LHCN-M2 (cell line): Measurements from ENCODE around the gene WFDC6. TPM values are rescaled to one million over a fixed set of nuclear protein-coding genes. Genes with fewer than 3 reads are reported as not detected.

ENCODE experiments used
- DNase-seq: peaks from one replicate; pipeline ENCODE4 v3.0.0-alpha.2; 2012; ENCODE audit warnings: low read depth
- total RNA-seq: library from RNA; depleted of rRNA; stranded (reverse); fragments of >200 nt; gene quantifications from 2 replicates; pipeline ENCODE4 v1.2.3, GENCODE V29; 2014

Gene WFDC6
- total RNA-seq, 1 experiment from 2014 or later, result not detected

DNA sequence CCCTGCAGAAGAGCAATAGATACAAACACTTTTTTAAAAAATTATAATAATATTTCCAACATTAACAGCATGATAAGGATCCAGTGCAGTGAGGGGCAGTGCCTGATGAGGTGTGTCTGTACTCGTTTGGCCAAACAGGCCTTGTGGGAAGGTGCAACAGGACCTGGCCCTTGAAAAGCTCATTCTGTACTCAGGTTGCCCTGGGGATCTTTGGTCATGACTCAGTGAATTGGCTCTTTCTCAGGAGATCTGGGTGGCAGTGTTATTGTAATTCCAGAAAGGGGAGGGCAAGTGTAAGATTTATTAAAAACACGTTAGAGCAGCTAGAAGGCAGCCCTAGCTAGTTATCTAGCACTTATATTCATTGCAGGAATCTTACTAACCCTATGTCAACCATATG, 21.0 kb downstream of the WFDC6 start:
- DNase-seq, result no peak

DNA sequence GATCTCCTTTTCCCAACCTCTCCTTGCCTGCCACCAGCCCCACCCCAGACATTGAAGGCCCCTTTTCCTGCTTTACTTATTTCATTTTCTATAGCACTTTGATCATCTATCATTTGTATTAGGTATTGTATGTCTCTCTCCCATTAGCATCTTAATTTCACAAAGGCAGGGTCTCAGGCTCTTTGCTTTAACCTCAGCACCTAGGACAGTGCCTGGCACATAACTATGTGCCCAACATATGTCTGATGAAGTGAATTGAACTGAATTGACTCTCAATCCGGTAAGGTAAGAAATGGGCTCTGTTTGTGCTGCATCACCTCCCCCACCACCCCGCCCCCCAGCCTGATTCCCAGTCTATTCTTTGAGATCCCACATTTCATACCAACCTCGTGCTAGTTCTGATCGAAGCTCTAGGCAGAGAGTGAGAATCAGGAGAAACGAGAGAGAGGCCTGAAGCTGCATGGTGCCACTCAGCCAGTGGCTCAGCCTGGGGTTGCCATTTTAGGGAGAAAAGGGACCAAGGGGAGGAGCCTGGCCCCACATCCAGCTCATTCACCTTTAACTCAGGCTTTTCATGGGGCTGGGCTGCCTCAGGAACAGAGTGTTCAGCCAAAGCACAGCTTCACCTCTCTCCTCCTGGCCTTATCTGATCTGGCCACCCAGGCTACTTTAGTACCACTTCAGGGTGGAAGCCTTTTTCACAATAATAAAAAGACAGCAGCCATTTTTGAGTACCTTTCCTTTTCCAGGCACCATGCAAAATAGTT, 24.0 kb downstream of the WFDC6 start, which contains the start of gene SPINT3:
SPINT3 (minus strand) TSS at position 476 of the 767 bp plus-strand sequence; CDS start at position 462, 14 bp downstream.
- DNase-seq, result no peak

DNA sequence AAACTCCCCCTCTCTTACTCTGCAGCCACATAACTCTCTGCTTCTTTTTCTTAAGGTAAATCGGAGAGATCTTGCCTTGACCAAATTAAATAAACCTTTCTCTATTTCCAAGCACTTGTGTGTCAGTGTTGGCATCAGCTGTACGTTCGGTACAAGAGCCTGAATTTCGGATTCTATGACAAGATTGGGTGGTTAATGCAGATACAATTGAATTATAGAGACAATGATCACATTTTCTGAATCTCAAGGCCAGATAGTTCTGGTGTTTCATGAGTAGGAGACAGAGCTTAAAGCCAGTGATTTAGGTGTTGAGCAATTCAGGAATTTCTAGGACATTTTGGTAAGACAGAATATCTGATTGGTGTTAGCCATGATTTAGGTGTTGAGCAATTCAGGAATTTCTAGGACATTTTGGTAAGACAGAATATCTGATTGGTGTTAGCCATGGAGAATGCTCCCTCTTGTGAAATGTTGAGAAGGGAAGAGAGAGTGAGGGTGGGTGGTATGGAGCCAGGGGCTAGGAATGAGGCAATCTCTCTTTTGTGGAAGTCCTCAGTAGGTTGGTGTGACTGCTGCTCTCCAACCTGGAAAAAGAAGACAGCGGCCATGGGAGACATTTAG, 28.9 kb downstream of the WFDC6 start:
- DNase-seq, result no peak

DNA sequence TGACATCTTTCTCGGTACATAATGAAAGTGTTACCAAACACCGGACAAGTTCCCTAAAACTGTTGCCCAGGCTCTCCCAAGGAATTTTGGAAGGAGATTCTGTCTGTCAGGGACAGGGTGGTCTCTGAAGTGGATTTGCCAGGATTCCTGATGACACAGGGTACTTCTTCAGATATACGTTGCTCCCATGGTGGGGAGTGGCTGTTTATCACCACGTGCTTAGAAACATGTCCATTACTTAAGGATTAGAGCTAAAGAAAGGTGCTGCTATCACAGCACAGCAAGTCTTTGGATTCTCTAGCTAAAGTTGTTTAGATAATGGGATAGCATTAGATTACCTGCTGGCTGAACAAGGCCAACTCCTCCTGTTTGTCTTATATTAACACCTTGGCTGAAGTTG, 30.2 kb downstream of the WFDC6 start:
- DNase-seq, result no peak

DNA sequence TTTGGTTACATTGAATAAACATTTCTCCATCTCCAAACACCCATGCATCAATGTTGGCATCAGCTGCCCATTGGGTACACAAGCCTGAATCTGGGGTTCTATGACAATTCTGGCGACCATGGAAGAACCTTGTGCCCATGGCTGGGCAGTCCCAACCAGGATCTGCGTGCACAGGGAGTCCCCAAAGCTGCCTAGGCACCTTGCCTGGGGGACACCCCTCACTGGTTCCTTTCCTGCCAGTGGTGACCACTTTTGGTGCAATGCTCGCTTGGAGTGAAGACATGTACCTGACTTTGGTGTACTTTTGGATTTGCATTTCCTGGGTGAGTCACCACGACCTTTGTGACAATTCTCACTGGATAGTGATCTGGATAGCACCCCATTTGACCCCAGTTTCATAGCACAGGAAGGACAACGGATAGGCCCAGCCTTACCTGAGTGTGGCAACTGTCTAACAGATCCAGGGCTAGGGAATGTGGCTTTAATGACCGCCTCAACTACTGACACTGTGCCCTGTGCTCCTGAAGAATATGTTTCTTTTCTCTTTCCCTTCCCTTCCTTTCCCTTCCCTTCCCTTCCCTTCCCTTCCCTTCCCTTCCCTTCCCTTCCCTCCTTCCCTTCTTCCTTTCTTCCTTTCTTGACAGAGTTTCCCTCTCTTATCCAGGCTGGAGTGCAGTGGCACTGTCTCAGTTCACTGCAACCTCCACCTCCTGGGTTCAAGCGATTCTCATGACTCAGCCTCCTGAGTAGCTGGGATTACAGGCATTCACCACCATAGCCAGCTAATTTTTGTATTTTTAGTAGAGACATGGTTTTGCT, 31.0 kb downstream of the WFDC6 start:
- DNase-seq, result no peak

DNA sequence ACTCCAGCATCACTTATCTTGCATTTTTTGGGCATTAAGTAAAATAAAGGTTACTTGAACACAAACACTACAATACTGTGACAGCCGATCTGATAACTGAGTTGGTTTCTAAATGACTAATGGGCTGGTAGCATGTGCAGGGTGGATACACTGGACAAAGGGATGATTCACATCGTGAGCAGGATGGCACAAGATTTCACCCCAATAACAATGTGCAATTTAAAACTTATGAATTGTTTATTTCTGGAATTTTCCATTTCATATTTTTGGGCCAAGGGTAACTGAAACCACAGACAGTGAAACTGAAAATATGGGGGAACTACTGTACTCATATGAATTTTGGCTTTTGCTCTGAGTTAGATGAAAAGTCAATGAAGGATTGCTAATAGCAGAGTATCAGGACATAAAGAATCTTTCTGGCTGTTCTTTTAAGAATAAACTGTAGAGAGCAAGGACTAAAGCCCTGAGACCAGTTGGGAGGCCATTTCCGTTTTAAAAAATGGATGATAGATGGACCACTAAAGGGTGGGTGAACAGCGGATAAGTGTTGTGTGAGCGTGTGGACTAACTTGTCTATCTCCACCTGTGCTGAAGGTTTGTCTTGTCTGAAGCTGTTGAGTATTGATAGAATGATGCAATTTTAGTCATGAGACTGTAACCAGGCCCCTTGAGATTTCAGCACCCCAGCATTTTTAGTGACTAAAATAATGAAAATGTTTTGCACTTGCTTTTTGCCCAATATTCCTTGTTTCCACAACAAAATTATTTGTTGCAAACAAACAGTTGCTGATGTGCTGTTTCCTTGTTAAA, 32.1 kb downstream of the WFDC6 start:
- DNase-seq, result peak; percentile 26

DNA sequence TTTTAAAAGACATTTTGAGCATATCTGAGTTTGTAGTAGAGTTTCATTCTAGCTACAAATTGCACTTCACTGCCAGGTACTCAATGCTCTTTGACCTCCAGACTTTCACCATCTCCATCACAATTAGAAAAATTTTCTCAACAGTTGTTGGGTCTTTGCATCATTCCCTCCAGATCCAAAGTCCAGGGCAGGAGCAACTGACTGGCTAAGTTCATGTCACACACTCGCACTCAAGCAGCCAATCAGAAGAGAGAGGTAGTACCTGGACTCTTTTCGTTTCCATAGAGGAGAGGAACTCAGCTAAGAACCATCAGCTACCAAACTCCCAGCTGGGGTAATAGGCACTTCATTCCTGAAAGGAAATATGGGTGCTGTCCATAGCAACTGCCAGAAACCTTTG, 32.9 kb downstream of the WFDC6 start:
- DNase-seq, result no peak

- DNase-seq, result no peak
These were observed 35.9 kb downstream of the WFDC6 start for GRCh38 chr20:45503403-45503802.

- no peak for DNase-seq
These were observed 36.7 kb downstream of the WFDC6 start for GRCh38 chr20:45502561-45502960.

DNA sequence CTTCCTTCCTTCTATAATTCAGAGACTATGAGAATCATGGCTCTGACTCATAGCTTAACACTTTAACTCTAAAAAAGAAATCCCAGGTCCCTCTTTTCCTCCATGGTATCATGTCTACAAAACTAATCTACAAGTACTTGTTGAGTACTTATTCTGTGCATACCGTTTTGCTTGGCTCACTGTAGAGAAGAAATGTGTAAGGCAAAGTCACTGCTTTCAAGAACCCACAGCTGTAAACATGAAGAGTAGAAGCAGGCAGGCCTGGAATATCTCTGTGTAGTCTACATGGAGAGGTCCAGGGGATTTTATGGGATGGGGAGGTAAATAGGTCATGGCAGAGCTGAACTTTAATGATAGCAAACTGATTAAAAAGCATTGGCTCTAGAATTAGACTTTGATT, 37.7 kb downstream of the WFDC6 start:
- no peak for DNase-seq

DNA sequence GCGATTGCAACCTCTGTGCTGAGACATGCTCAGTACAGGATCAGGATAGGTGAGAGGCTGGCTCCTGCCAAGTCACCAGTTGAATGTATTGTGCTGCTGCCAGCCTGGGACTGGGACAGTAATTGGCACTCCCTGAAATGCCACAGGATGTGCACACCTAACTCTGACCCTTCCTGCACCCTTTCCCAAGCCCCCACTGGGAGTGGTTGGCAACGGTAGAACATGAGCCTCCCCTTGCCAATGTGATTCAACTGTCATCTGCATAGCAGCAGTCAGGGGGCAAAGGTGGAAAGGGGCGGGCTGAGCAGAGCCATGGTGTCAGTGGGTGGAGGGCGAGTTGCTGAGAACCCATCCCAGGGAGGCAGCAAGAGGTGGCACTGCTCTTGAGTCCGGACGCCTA, 39.3 kb downstream of the WFDC6 start:
- DNase-seq, result no peak

DNA sequence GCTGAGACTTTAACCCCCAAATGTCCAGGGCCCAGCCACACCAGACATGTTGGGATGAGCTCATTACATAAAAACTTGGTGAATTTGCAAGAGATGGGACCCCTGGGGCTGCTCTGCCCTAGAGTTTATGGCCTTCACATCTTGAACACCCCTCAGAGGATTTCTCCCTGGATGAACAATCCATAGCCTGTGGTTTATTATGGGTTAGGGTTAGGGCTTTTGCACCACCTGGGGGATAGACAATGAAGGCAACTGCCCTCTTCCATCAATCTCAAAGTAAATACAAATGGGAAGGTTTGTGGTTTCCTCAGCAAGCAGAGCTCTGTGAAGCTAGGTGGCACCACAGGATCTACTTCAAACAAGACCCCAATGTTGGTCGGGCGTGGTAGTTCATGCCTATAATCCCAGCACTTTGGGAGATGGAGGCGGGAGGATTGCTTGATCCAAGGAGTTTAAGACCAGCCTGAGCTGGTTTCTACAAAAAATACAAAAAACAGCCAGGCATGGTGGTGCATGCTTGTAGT, 41.2 kb downstream of the WFDC6 start:
- no peak for DNase-seq

DNA sequence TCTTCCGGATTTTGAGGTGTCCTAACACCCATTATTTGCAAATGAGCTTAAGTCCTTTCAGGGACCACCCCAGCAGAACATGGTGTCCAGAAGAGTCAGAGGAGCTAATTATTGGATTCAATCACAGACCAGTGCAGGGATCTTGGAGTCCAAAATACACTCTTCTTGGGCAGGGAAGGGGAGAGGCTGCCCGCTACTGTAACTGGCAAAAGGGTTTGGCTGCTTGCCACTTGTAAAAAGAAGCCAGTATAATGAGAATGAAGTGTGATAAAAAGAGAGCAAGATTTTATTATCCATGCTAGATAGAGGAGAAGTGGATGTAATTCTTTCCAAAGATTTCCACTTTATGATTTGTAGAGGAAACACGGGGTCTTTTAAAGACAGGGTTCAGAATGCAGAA, 43.1 kb downstream of the WFDC6 start:
- DNase-seq, result no peak

DNA sequence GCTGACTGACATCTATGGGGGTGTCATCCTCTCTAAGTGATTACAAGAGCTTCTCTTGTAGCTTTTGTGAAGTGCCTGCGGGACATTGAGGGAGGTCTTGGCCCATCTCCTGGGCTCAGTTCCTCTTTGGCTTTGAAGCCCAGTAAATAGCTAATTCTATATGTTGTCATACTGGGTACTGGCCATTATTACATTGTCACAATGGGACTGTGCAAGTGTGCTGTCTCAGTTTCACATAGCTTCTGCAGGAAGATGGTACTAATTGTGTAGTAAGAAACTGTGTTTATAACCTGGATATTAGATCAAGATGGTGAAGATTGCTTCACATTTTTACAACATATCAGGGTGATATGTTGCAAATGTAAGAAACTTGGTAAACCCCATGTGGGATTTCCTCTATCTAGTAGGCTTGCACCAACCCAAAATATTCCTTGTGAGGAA, 43.8 kb downstream of the WFDC6 start:
- no peak for DNase-seq

GRCh38 chr20:45489083-45489531, 50.2 kb downstream of the WFDC6 start:
- peak; percentile 69 for DNase-seq

- DNase-seq, result no peak
These were observed 52.0 kb downstream of the WFDC6 start for GRCh38 chr20:45487231-45487635.

GRCh38 chr20:45485388-45485787, 53.9 kb downstream of the WFDC6 start:
- no peak for DNase-seq

- no peak for DNase-seq
These were observed 54.6 kb downstream of the WFDC6 start for GRCh38 chr20:45484676-45485075.
